ENCODE measurements around the gene SEBOX.
"Not testable (repeated sequence)": the region's sequence is repeated elsewhere in the genome, so short reads cannot be mapped to it uniquely, and the experiment has no call there.

The SEBOX gene

DNA sequence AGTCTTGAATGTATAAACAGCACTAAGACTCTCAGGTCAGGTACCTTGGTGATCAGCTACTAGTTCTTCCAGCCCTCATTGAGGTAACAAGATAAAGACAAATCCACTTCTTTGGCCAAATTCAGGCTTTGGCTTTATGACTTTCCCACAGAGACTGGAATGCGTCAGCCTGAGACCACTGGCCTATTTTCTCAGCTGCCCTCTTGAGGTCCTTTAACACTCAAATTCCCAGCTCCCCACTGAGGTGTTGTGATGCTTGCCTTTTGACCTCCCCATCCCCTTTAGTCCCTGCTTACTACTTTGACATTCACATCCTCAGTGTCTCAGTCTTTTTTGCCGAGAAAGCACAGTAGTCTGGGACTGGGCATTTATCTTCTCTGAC, 18.8 kb downstream of the SEBOX start:
- Mint-ChIP-seq H3K4me1 (no peaks in the 10 kb centered on the region), H3K27ac (no peak overlapping the region), H3K9me3 (no peaks in the 10 kb centered on the region), H3K27me3 (no peaks in the 10 kb centered on the region), H3K4me3 (no peak overlapping the region), H3K36me3 (peaks cover 29% of the 10 kb centered on the region)
- DNase-seq (ENCODE audit: low spot score in 2 of 2) (no peak), ATAC-seq (ENCODE audit: low read depth) (no peak)

DNA sequence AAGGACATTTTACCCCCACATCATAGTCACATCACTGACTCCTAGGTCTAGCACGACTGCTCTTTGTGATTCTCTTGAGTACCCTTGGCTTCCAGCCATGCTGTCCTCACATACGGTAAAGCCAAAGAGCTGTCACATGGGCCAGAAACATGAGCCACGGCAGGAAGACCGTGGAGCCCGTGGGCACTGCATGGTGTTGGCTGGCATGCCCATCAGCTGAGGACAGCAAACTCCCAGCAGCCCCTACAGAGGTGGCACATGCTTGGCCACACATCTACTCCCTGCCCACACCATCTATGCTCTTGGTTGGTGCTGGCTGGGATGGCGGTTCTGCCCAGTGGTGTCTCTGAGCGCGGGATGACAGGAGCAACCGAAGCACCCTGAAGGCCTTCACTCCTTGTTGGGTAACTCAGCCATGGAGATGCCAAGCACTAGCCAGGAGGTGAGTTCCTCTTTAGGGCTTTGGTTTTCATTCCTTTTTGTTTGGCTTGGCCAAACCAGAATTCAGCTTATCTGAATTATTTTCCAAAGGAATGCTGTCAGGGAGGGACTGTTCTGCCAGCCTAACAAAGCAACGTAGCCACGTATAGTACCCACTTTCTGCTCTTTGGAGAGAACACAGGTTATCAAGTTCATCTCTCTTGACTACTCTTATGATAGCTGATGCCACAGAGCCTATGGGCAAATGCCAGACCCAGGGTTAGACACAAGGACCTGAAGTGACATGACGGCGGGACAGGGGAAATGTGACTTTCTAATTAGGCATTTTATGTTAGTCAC, 19.4 kb downstream of the SEBOX start:
- DNase-seq (ENCODE audit: low spot score in 2 of 2) (no peak), ATAC-seq (ENCODE audit: low read depth) (no peak)
- H3K4me1 Mint-ChIP-seq, result no peaks in the 10 kb centered on the region
- no peaks in the 10 kb centered on the region for H3K9me3 Mint-ChIP-seq
- H3K27me3 Mint-ChIP-seq, result no peaks in the 10 kb centered on the region
- no peak overlapping the region for H3K27ac Mint-ChIP-seq
- peaks cover 26% of the 10 kb centered on the region for H3K36me3 Mint-ChIP-seq
- H3K4me3 Mint-ChIP-seq, result no peak overlapping the region

DNA sequence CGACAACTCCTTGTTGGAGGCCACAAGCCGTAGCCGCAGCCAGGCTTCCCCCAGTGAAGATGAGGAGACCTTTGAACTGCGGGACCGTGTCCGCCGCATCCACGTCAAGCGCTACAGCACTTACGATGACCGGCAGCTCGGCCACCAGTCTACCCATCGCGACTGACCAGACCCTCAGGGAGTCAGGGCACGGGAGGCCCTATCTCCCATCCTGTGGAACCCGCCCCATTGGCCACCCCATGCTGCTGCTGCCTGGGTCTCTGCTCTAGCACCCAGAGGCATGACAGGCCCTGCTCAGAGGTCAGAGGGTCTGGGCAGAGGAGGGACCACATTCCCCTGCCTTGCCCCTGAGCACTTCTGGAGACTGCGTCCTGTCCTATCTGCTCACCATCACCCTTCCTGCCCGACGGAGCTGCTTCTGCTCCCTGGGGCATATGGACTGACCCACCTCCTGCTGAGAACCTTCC, 20.5 kb downstream of the SEBOX start:
- Mint-ChIP-seq H3K4me1 (no peaks in the 10 kb centered on the region), H3K9me3 (no peaks in the 10 kb centered on the region), H3K4me3 (no peak overlapping the region), H3K27me3 (no peaks in the 10 kb centered on the region), H3K27ac (no peak overlapping the region), H3K36me3 (peaks cover 20% of the 10 kb centered on the region)
- no peak for DNase-seq (ENCODE audit: low spot score in 2 of 2)
- no peak for ATAC-seq (ENCODE audit: low read depth)

DNA sequence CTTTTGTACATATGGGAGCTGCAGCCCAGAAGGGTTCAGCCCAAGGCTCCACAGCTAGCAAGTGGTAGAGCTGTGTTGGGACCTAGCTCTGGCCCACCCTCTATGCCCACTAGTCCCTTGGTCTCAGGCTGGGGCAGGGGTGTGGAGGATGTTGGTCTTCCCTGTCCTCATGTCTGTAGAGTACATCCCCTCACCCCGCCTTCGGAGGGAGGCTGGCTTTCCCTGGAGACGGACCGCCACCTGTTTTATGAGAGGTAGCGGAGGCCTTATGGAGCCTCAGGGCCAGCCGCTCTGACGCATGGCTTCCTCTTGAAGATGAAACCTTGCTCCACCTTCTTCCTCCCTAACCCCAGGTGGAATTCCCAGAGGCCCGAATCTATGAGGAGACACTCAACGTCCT, 21.0 kb downstream of the SEBOX start:
- H3K27me3 Mint-ChIP-seq, result no peaks in the 10 kb centered on the region
- H3K36me3 Mint-ChIP-seq, result peaks cover 20% of the 10 kb centered on the region
- peak overlapping the region; percentile 35 for H3K27ac Mint-ChIP-seq
- H3K4me1 Mint-ChIP-seq, result peaks cover 2% of the 10 kb centered on the region
- no peak overlapping the region for H3K4me3 Mint-ChIP-seq
- ATAC-seq (ENCODE audit: low read depth) (no peak), DNase-seq (ENCODE audit: low spot score in 2 of 2) (no peak)
- no peaks in the 10 kb centered on the region for H3K9me3 Mint-ChIP-seq

DNA sequence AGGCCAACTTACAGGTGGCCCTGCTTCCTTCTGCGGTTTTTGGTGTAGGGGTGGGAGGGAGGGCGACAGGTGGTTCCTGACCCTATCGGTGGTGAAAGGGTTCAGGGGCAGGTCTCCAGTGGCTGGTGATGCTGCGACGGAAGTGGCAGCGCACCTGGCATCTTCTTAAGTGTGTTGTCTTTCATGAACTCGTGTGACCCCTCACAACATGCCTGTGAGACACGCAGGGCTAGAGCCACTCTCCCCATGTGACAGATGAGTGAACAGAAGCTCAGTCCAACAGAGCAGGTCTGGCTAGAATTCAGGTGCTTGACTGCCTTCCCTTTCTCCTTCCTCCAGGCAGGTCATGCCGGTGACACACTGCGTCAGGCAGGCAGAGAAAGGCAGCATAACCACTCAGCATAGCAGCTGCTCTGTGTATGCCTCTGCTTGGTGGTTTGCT, 21.5 kb downstream of the SEBOX start:
- Mint-ChIP-seq H3K4me1 (peaks cover 3% of the 10 kb centered on the region), H3K27me3 (no peaks in the 10 kb centered on the region), H3K36me3 (peaks cover 20% of the 10 kb centered on the region), H3K27ac (peak overlapping the region; percentile 35), H3K4me3 (no peak overlapping the region), H3K9me3 (no peaks in the 10 kb centered on the region)
- ATAC-seq (ENCODE audit: low read depth) (peak; percentile 37), DNase-seq (ENCODE audit: low spot score in 2 of 2) (no peak)

DNA sequence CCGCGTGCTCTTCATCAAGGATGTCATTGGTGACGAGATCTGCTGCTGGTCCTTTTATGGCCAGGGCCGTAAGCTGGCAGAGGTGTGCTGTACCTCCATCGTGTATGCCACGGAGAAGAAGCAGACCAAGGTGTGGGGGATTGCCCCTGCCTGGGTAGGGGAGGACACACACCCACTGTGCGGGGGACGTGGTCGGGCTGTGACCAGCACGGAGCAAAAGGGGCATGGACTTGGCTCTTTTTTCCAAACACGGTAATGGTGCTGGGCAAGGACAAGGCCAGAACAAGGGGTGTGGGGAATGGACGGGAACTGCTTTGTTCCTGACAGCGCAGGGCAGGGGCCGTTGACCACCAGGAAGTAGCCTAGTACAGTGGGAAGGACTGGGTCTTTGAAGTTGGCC, 22.7 kb downstream of the SEBOX start:
- H3K27me3 Mint-ChIP-seq, result no peaks in the 10 kb centered on the region
- no peak for DNase-seq (ENCODE audit: low spot score in 2 of 2)
- peaks cover 17% of the 10 kb centered on the region for H3K36me3 Mint-ChIP-seq
- no peak overlapping the region for H3K4me3 Mint-ChIP-seq
- H3K4me1 Mint-ChIP-seq, result peaks cover 10% of the 10 kb centered on the region
- ATAC-seq (ENCODE audit: low read depth), result no peak
- no peaks in the 10 kb centered on the region for H3K9me3 Mint-ChIP-seq
- H3K27ac Mint-ChIP-seq, result no peak overlapping the region

DNA sequence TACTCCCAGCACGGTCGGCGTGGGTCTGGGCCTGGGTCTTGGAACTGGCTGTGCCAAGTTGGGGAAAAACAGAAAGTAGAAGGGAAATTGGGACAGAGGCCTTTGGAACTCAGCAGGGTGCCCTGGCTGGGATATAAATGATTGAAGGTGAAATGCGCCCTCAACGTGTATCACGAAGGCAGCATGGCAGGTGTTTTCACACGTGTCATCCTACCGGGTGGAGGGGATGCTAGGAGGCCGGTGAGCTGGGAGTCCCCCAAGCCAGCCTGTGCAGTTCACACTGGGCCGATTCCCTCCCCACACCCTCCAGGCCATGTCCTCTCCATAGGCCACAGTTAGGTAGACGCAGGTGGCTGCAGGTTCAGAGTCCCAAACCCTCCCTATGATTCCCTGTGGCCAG, 23.5 kb downstream of the SEBOX start:
- H3K4me1 Mint-ChIP-seq, result peaks cover 15% of the 10 kb centered on the region
- no peak for DNase-seq (ENCODE audit: low spot score in 2 of 2)
- ATAC-seq (ENCODE audit: low read depth), result no peak
- H3K27ac Mint-ChIP-seq, result no peak overlapping the region
- H3K36me3 Mint-ChIP-seq, result peaks cover 15% of the 10 kb centered on the region
- H3K4me3 Mint-ChIP-seq, result no peak overlapping the region
- no peaks in the 10 kb centered on the region for H3K27me3 Mint-ChIP-seq
- H3K9me3 Mint-ChIP-seq, result no peaks in the 10 kb centered on the region

DNA sequence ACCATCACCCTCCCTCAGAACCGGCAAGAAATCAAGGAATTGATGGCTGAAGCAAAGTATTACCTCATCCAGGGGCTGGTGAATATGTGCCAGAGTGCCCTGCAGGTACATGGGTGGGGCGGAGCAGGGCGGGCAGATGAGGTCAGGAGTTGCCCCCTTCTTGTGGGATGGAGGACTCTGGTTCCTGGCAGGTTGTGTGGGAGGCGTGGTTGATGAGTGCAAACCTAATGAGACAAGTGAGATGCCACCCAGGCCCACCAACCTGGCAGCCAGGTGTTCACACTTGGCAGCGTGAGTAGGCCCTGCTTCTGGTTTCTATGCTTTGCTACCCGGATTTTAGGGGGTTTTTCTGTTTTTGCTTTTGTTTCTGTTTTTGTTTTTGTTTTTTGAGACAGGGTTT, 24.6 kb downstream of the SEBOX start:
- Mint-ChIP-seq H3K27ac (no peak overlapping the region), H3K9me3 (no peaks in the 10 kb centered on the region), H3K36me3 (peaks cover 11% of the 10 kb centered on the region), H3K4me1 (peaks cover 21% of the 10 kb centered on the region), H3K4me3 (no peak overlapping the region), H3K27me3 (no peaks in the 10 kb centered on the region)
- DNase-seq (ENCODE audit: low spot score in 2 of 2) (no peak), ATAC-seq (ENCODE audit: low read depth) (no peak)

DNA sequence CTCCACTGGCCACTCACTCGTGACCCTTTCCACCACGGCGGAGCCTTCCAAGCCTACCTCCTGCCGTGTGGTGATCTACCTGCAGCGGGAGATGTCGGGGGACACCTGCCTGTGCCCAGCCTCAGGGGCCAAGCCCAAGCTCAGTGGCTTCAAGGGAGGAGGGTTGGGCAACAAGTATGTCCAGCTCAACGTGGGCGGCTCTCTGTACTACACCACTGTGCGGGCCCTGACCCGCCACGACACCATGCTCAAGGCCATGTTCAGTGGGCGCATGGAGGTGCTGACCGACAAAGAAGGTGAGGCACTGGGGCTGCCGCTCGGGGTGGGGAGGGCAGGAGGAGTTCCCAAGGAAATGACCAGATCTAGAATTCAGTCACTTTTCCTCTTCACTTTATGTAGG, 25.6 kb downstream of the SEBOX start:
- peaks cover 11% of the 10 kb centered on the region for H3K36me3 Mint-ChIP-seq
- H3K4me1 Mint-ChIP-seq, result peaks cover 27% of the 10 kb centered on the region
- H3K27me3 Mint-ChIP-seq, result no peaks in the 10 kb centered on the region
- H3K27ac Mint-ChIP-seq, result no peak overlapping the region
- no peaks in the 10 kb centered on the region for H3K9me3 Mint-ChIP-seq
- DNase-seq (ENCODE audit: low spot score in 2 of 2), result no peak
- H3K4me3 Mint-ChIP-seq, result no peak overlapping the region
- no peak for ATAC-seq (ENCODE audit: low read depth)

DNA sequence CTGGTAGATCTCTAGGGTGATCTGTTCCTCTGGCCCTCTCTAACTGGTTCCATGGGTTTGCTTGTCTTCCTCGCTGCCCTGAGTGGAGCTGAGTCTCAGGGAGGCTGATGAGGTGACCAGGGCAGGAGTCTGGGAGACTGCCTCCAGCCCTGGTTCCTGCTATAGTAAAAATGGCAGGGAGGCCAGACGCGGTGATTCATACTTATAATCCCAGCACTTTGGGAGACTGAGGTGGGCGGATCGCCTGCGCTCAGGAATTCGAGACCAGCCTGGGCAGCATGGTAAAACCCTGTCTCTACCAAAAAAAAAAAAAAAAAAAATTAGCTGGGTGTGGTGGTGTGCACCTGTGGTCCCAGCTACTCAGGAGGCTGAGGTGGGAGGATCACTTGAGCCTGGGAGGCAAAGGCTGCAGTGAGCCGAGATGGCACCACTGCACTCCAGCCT, 26.2 kb downstream of the SEBOX start:
- not testable (repeated sequence) for H3K4me3 Mint-ChIP-seq; H3K27ac Mint-ChIP-seq; ATAC-seq (ENCODE audit: low read depth)

DNA sequence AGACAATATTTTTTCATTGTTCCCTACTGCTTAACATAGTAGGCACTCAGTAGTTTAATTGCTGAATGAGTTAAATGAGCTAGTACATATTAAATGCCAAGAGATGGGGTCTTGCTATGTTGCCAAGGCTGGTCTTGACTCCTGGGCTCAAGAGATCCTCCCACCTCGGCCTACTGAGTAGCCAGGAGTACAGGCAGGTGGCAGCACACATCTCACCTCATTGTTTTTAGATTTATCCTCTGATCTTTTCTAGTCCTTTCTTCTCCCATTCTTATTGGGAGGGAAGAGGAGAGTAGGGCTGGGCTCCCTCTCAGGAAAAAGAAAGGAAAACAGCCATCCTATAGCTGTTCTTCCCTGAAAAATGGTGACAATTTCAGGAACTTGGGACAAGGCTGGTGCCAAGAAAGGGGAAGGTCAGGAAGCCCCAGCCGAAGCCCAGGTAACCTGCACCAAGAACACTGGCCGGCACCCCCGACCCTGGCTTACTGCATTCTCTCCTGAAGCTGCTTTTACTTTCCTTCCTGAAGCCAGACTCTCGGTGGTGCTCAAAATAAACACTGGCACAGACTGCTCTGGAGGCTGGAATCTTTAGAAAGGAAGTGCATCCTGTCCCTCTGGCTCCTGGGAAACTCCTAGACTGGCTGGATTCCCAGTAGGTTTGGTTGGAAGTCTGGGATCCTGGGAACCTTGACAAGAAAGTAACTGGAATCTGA, 26.8 kb downstream of the SEBOX start:
- H3K27me3 Mint-ChIP-seq, result no peaks in the 10 kb centered on the region
- no peak overlapping the region for H3K4me3 Mint-ChIP-seq
- ATAC-seq (ENCODE audit: low read depth) (no peak), DNase-seq (ENCODE audit: low spot score in 2 of 2) (no peak)
- peaks cover 9% of the 10 kb centered on the region for H3K36me3 Mint-ChIP-seq
- H3K9me3 Mint-ChIP-seq, result no peaks in the 10 kb centered on the region
- peak overlapping the region; percentile 16 for H3K27ac Mint-ChIP-seq
- H3K4me1 Mint-ChIP-seq, result peaks cover 33% of the 10 kb centered on the region

More for the DNA sequence above, 26.2 kb downstream of the SEBOX start:
- H3K27me3 Mint-ChIP-seq; H3K9me3 Mint-ChIP-seq; DNase-seq (ENCODE audit: low spot score in 2 of 2): not testable (repeated sequence)
- H3K36me3 Mint-ChIP-seq, result peaks cover 10% of the 10 kb centered on the region
- peaks cover 33% of the 10 kb centered on the region for H3K4me1 Mint-ChIP-seq

DNA sequence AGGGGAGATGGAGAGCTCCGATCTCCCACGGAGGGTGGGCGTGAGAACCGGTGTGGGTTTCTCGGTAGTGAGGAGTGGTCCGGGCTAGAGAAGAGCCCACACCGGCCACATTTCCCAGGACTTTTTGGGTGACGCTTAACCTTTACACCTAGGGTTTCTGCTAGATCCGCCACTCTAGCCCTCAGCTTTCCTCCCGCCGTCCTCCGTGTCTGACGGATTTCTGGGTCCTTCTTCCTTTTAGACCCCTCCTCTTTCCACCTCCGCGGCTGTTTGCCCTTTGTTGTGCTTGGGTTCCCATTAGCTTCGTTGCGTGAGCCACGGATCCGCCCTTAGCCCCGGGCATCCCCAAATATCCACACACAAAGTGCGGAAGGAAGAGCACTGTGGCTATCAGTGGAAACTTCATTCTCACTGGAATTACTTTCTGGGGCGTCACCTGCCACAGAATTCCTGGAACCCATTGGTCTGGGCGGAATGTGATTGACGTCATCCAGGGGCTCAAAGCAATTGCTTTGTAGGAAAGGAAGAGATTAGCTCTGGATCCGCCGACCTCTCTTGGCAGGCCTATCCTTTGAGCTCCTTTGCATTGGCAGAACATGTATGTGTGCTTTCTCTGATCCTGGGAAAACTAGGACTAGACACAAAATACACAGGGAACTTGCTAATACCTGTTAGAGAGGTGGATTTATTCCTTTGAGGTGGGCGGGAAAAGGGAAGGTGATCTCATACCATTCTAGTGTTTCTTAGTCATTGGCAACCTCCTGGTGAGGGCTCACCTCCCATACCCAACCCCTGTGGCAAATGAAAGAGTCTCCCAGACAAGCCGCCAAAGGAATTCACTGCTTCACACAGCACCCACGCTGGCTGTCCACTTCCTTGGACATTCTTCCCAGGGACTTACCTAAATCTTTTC, 28.8 kb downstream of the SEBOX start:
- Mint-ChIP-seq H3K4me3 (peak overlapping the region; percentile 91), H3K4me1 (peaks cover 35% of the 10 kb centered on the region), H3K27me3 (no peaks in the 10 kb centered on the region), H3K36me3 (peaks cover 5% of the 10 kb centered on the region), H3K27ac (peak overlapping the region; percentile 98), H3K9me3 (no peaks in the 10 kb centered on the region)
- no peak for ATAC-seq (ENCODE audit: low read depth)
- DNase-seq (ENCODE audit: low spot score in 2 of 2), result no peak

DNA sequence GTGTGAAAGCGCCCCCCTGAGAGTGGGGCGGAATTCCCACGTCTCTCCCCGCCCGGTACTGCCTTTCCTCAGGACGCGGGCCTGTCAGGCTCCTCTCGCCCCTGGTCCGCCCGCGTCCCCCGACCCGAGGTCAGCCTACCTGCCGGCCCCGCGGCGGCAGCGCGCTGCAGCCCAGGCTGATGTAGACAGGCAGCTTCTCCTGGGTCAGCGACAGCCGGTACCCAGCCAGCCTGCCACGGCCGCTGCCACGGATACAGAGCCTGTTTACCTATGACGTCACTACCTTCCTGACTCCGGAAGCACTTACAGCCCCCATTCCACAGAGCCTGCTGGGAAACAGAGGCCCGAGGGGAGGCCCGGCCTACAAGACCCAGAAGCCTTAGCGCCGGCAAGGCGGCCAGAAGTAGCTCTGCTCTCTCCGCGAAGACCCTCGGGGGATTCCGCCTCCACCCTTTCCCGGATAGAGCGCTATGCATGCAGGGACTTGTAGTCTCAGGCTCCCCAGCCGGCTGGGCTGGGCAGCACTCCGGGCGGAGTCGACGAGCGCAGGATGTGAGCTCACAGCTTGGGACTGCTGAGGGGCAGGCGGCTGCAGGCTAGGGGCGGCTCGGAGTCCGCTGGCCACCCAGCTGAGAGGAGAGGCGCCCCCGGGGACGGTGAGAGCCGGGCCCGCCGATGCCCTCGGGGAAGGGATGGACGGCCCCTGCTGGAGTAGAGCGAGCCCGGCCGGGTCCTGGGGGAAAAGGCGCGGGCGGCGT, 29.6 kb downstream of the SEBOX start, which contains the start of the genes IFT20 and TNFAIP1:
Gene IFT20 (minus strand): TSS at position 272 of the 758 bp plus-strand sequence. CDS start 3,487 bp downstream, outside the sequence.
Gene TNFAIP1 (plus strand): TSS at position 561 of the 758 bp plus-strand sequence. CDS start 3,761 bp downstream, outside the sequence.
- Mint-ChIP-seq H3K27me3 (no peaks in the 10 kb centered on the region), H3K27ac (peak within 1 kb of the TSS; percentile 98), H3K4me1 (peaks cover 35% of the 10 kb centered on the region), H3K36me3 (peaks cover 5% of the 10 kb centered on the region), H3K9me3 (no peaks in the 10 kb centered on the region), H3K4me3 (peak within 1 kb of the TSS; percentile 91)
- ATAC-seq (ENCODE audit: low read depth) (peak; percentile 94), DNase-seq (ENCODE audit: low spot score in 2 of 2) (peak; percentile 88 to 96)
